Activated naive CD4-positive, alpha-beta T cell treated with anti-CD3 and anti-CD28 coated beads for 36 hours (primary cell): ENCODE data around the gene RNF223. TPM values are rescaled to one million over a fixed set of nuclear protein-coding genes. Genes with fewer than 3 reads are reported as not detected.
"Not testable (repeated sequence)": the region's sequence is repeated elsewhere in the genome, so short reads cannot be mapped to it uniquely, and the experiment has no call there.

Experiments used
- CTCF ChIA-PET: fragments of 350-600 bp; sonication (Branson Sonifier 250); formaldehyde crosslinking; loops from one replicate; lab custom pipeline; 2021; ENCODE audit warnings: antibody characterized with exemption; lab: Charles Lee
- DNase-seq: peaks from one replicate; pipeline ENCODE4 v3.0.0-alpha.2; 2020
- H3K27ac Mint-ChIP-seq: one replicate; pipeline ENCODE4 v1.8.0; 2021; ENCODE audit warnings: mild to moderate bottlenecking, mixed read lengths
- H3K27me3 Mint-ChIP-seq: one replicate; pipeline ENCODE4 v1.8.0; 2021; ENCODE audit warnings: low read depth, mixed read lengths
- H3K36me3 Mint-ChIP-seq: one replicate; pipeline ENCODE4 v1.8.0; 2021; ENCODE audit warnings: low read depth, mixed read lengths
- H3K4me1 Mint-ChIP-seq: one replicate; pipeline ENCODE4 v1.8.0; 2021; ENCODE audit warnings: low read depth, mixed read lengths
- H3K4me3 Mint-ChIP-seq: one replicate; pipeline ENCODE4 v1.8.0; 2021; ENCODE audit warnings: mild to moderate bottlenecking, moderate library complexity, mixed read lengths
- H3K9me3 Mint-ChIP-seq: one replicate; pipeline ENCODE4 v1.8.0; 2021; ENCODE audit warnings: mixed read lengths
- intact Hi-C: fragments of 100-400 bp; cut with micrococcal nuclease; formaldehyde crosslinking; loops from one replicate; pipeline ENCODE4 v1.15.1; 2023
- total RNA-seq, 2 experiments: library from RNA; stranded (reverse); gene quantifications; one replicate each; pipeline ENCODE4 v1.2.3, GENCODE V29; 2021

The RNF223 gene
- total RNA-seq, 2 experiments from 2014 or later, result not detected

DNA sequence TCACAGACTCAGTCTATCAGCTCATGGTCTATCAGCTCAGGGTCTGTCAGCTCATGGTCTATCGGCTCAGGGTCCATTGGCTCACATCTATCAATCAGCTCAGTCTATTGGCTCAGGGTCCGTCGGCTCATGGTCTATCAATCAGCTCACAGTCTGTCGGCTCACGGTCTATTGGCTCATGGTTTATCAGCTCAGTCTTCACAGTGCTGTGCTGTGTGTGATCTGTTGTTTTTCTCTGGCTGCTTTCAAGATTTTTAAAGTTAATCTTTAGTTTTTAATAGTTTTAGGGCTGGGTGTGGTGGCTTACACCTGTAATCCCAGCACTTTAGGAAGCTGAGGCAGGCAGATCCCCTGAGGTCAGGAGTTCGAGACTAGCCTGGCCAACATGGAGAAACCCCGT, 27.4 kb upstream of the RNF223 start:
- peaks cover 8% of the 10 kb centered on the region for H3K27me3 Mint-ChIP-seq
- H3K4me3 Mint-ChIP-seq, result no peak overlapping the region
- DNase-seq, result no peak
- H3K27ac Mint-ChIP-seq, result no peak overlapping the region
- peaks cover 54% of the 10 kb centered on the region for H3K4me1 Mint-ChIP-seq
- CTCF ChIA-PET, result interaction anchor here (1.8 kb wide), 1 partner anchor 117 kb away, joined by 8 read pairs; no protein-coding TSS in a partner anchor
- intact Hi-C loops, result no loop called here
- peaks cover 25% of the 10 kb centered on the region for H3K9me3 Mint-ChIP-seq
- H3K36me3 Mint-ChIP-seq, result peaks cover 22% of the 10 kb centered on the region

DNA sequence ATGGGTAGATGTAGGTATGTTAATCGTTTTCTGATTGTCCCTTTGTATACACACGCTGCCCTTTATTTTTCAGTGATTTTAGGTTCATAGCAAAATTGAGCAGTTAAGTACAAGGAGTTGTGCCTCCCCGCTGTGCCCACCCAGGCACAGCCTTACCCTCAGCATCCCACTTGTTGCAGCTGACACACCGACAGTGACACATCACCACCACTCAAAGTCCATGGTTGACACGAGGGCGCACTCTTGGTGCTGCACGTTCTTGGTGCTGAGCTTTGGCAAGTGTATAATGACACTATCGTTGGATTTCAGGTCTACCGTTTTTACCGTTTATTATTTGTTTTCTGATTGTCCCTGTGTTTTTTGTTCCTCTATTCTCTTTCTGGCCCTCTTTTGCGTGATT, 26.2 kb upstream of the RNF223 start:
- CTCF ChIA-PET, result no interaction called here
- no peak for DNase-seq
- Mint-ChIP-seq H3K27me3 (peaks cover 8% of the 10 kb centered on the region), H3K27ac (no peak overlapping the region), H3K36me3 (peaks cover 22% of the 10 kb centered on the region), H3K4me3 (no peak overlapping the region), H3K9me3 (peaks cover 25% of the 10 kb centered on the region), H3K4me1 (peaks cover 54% of the 10 kb centered on the region)
- intact Hi-C loops, result no loop called here

- peaks cover 25% of the 10 kb centered on the region for H3K9me3 Mint-ChIP-seq
- CTCF ChIA-PET, result no interaction called here
- peaks cover 48% of the 10 kb centered on the region for H3K4me1 Mint-ChIP-seq
- H3K27me3 Mint-ChIP-seq, result peaks cover 8% of the 10 kb centered on the region
- intact Hi-C loops, result no loop called here
- H3K36me3 Mint-ChIP-seq, result peaks cover 22% of the 10 kb centered on the region
- H3K4me3 Mint-ChIP-seq, result no peak overlapping the region
- peak overlapping the region; percentile 76 for H3K27ac Mint-ChIP-seq
- no peak for DNase-seq
These were observed 25.5 kb upstream of the RNF223 start for GRCh38 chr1:1099506-1100183.

GRCh38 chr1:1098681-1099421, 24.7 kb upstream of the RNF223 start:
- Mint-ChIP-seq H3K4me1 (peaks cover 40% of the 10 kb centered on the region), H3K36me3 (peaks cover 22% of the 10 kb centered on the region), H3K27ac (peak overlapping the region; percentile 76), H3K27me3 (peaks cover 8% of the 10 kb centered on the region), H3K9me3 (peaks cover 25% of the 10 kb centered on the region), H3K4me3 (no peak overlapping the region)
- intact Hi-C loops, result no loop called here
- peak; percentile 7 for DNase-seq
- CTCF ChIA-PET, result no interaction called here

- H3K36me3 Mint-ChIP-seq, result peaks cover 19% of the 10 kb centered on the region
- CTCF ChIA-PET, DNase-seq, H3K27me3 Mint-ChIP-seq, H3K4me3 Mint-ChIP-seq, intact Hi-C loops, H3K27ac Mint-ChIP-seq: not testable (repeated sequence)
- H3K4me1 Mint-ChIP-seq, result peaks cover 34% of the 10 kb centered on the region
- peaks cover 25% of the 10 kb centered on the region for H3K9me3 Mint-ChIP-seq
These were observed 22.0 kb upstream of the RNF223 start for GRCh38 chr1:1096136-1096535.

DNA sequence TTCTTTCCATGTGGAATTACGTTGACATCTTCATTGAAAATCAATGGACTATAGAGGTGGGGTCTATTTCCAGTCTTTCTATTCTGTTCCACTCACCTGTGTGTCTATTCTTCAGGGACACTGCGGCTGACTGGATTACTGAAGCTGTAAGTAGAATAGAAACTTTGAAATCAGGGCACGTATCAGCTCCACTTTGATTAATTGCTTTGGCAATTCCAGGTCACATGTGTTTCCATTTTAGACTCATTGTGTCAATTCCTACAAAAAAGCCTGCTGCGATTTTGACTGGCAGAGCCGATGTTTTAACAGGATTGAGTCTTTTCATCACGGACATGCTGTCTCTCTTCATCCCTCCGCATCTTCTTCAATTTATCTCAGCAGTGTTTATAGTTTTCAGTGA, 20.9 kb upstream of the RNF223 start:
- Mint-ChIP-seq H3K4me3 (no peak overlapping the region), H3K27ac (no peak overlapping the region), H3K4me1 (peaks cover 28% of the 10 kb centered on the region), H3K27me3 (peaks cover 8% of the 10 kb centered on the region), H3K9me3 (peaks cover 16% of the 10 kb centered on the region), H3K36me3 (peaks cover 14% of the 10 kb centered on the region)
- CTCF ChIA-PET, result no interaction called here
- intact Hi-C loops, result no loop called here
- no peak for DNase-seq

GRCh38 chr1:1093610-1093943, 19.5 kb upstream of the RNF223 start:
- DNase-seq, result no peak
- Mint-ChIP-seq H3K36me3 (peaks cover under 1% of the 10 kb centered on the region), H3K27me3 (no peaks in the 10 kb centered on the region), H3K4me3 (no peak overlapping the region), H3K9me3 (peaks cover 3% of the 10 kb centered on the region), H3K4me1 (peaks cover 14% of the 10 kb centered on the region), H3K27ac (no peak overlapping the region)
- CTCF ChIA-PET, result interaction anchor here (0.7 kb wide), 1 partner anchor 25 kb away, joined by 3 read pairs; no protein-coding TSS in a partner anchor
- intact Hi-C loops, result no loop called here

GRCh38 chr1:1092894-1093609, 18.9 kb upstream of the RNF223 start:
- peak; percentile 5 for DNase-seq
- no peaks in the 10 kb centered on the region for H3K27me3 Mint-ChIP-seq
- no peaks in the 10 kb centered on the region for H3K36me3 Mint-ChIP-seq
- H3K27ac Mint-ChIP-seq, result peak overlapping the region; percentile 36
- peaks cover 11% of the 10 kb centered on the region for H3K4me1 Mint-ChIP-seq
- no peak overlapping the region for H3K4me3 Mint-ChIP-seq
- CTCF ChIA-PET, result no interaction called here
- intact Hi-C loops, result no loop called here
- H3K9me3 Mint-ChIP-seq, result peaks cover 2% of the 10 kb centered on the region

DNA sequence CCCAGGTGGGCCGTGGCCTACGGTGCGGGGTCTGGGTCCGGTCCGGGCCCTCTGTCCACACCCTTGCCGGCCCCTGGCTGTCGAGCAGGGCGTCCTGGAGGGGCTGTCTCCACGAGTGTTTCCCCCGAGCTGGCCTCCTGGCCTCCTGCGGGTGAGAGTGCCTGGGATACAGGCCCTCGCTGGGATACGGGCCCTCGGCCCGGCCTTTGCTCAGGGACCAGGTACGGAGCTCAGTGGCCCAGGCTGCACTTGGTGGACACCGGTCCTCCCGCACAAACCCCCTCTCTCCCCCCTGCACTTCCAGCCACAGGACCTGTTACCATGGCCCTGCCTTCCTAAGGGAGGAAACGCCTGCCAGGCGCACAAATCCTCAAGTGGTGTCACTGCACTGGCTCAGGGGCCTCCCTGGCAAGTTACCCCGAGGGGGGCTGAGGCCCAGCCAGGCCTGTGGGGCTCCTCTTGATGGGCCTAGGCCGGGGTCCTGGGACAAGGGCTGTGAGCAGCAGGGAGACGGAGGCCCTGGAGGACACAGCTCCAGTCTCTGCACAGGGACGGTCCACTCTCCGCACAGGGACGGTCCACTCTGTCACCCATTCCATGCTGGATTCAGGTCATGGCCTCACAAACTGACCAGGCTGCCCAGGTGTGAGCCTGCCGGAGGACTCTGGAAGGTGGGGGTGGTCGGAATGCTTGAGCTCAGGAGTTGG, 18.2 kb upstream of the RNF223 start:
- peaks cover 6% of the 10 kb centered on the region for H3K4me1 Mint-ChIP-seq
- no peak overlapping the region for H3K4me3 Mint-ChIP-seq
- H3K27me3 Mint-ChIP-seq, result no peaks in the 10 kb centered on the region
- no peak overlapping the region for H3K27ac Mint-ChIP-seq
- peak; percentile 3 for DNase-seq
- no peaks in the 10 kb centered on the region for H3K9me3 Mint-ChIP-seq
- H3K36me3 Mint-ChIP-seq, result no peaks in the 10 kb centered on the region
- intact Hi-C loops, result no loop called here
- CTCF ChIA-PET, result no interaction called here

- H3K27ac Mint-ChIP-seq, result no peak overlapping the region
- intact Hi-C loops, result no loop called here
- peaks cover 6% of the 10 kb centered on the region for H3K4me1 Mint-ChIP-seq
- H3K36me3 Mint-ChIP-seq, result peaks cover 3% of the 10 kb centered on the region
- CTCF ChIA-PET, result no interaction called here
- H3K27me3 Mint-ChIP-seq, result no peaks in the 10 kb centered on the region
- H3K9me3 Mint-ChIP-seq, result no peaks in the 10 kb centered on the region
- H3K4me3 Mint-ChIP-seq, result no peak overlapping the region
- peak; percentile 9 for DNase-seq
These were observed 17.4 kb upstream of the RNF223 start for GRCh38 chr1:1091344-1092148.

- peaks cover 6% of the 10 kb centered on the region for H3K4me1 Mint-ChIP-seq
- intact Hi-C loops, result no loop called here
- CTCF ChIA-PET, result no interaction called here
- no peak overlapping the region for H3K4me3 Mint-ChIP-seq
- H3K9me3 Mint-ChIP-seq, result no peaks in the 10 kb centered on the region
- no peaks in the 10 kb centered on the region for H3K27me3 Mint-ChIP-seq
- no peak overlapping the region for H3K27ac Mint-ChIP-seq
- peak; percentile 4 for DNase-seq
- peaks cover 3% of the 10 kb centered on the region for H3K36me3 Mint-ChIP-seq
These were observed 16.6 kb upstream of the RNF223 start for GRCh38 chr1:1090424-1091343.
